ENCODE data around the gene CDH4.

Gene CDH4

DNA sequence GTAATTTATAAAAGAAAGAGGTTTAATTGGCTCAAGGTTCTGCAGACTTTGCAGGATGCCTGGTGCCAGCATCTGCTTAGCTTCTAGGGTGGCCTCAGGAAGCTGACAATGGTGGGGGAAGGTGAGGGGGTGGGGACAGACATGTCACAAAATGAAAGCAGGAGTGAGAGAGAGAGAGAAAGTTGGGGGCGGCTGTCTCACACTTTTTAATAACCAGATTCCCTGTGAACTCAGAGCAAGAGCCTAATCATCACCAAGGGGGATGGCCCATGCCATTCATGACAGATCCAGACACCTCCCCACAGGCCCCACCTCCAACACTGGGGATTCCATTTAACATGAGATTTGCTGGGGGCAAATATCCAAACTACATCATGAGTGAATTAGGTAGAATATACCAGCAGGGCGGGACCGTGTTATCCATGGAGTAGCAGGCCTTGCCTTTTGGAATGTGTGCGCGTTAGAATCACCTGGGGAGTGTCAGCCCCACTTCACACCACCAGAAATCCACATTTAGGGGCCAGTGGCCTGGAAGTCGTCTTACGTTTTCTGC is 258.8 kb downstream of the CDH4 start:
- Histone ChIP-seq H3K4me2 (ENCODE audit: low read length) (no peak overlapping the region), H3K4me1 (ENCODE audit: control insufficient read depth, insufficient read depth, low read length) (no peaks in the 10 kb centered on the region), H3K36me3 (ENCODE audit: insufficient read depth, low read length) (no peaks in the 10 kb centered on the region), H3K9ac (ENCODE audit: low read depth, low read length) (no peak overlapping the region), H3K9me3 (replicated peaks; ENCODE audit: low read length) (no peaks in the 10 kb centered on the region), H3K27me3 (ENCODE audit: control insufficient read depth, insufficient read depth, low read length) (no peaks in the 10 kb centered on the region), H3K4me3 (ENCODE audit: low read length) (no peak overlapping the region)

GRCh38 chr20:61512475-61512874 is 260.4 kb downstream of the CDH4 start:
- Histone ChIP-seq H3K27me3 (ENCODE audit: control insufficient read depth, insufficient read depth, low read length) (no peaks in the 10 kb centered on the region), H3K4me2 (ENCODE audit: low read length) (no peak overlapping the region), H3K9ac (ENCODE audit: low read depth, low read length) (no peak overlapping the region), H3K4me3 (ENCODE audit: low read length) (no peak overlapping the region), H3K9me3 (replicated peaks; ENCODE audit: low read length) (no peaks in the 10 kb centered on the region), H3K36me3 (ENCODE audit: insufficient read depth, low read length) (no peaks in the 10 kb centered on the region), H3K4me1 (ENCODE audit: control insufficient read depth, insufficient read depth, low read length) (peaks cover 10% of the 10 kb centered on the region)

- Histone ChIP-seq H3K4me3 (ENCODE audit: low read length) (no peak overlapping the region), H3K9ac (ENCODE audit: low read depth, low read length) (no peak overlapping the region), H3K27me3 (ENCODE audit: control insufficient read depth, insufficient read depth, low read length) (no peaks in the 10 kb centered on the region), H3K4me1 (ENCODE audit: control insufficient read depth, insufficient read depth, low read length) (peaks cover 10% of the 10 kb centered on the region), H3K4me2 (ENCODE audit: low read length) (no peak overlapping the region), H3K36me3 (ENCODE audit: insufficient read depth, low read length) (no peaks in the 10 kb centered on the region), H3K9me3 (replicated peaks; ENCODE audit: low read length) (no peaks in the 10 kb centered on the region)
These were observed 261.3 kb downstream of the CDH4 start for GRCh38 chr20:61513124-61514017.

GRCh38 chr20:61514018-61514365 is 261.9 kb downstream of the CDH4 start:
- H3K4me2 ChIP-seq (ENCODE audit: low read length), result no peak overlapping the region
- no peak overlapping the region for H3K9ac ChIP-seq (ENCODE audit: low read depth, low read length)
- no peaks in the 10 kb centered on the region for H3K9me3 ChIP-seq (replicated peaks; ENCODE audit: low read length)
- H3K36me3 ChIP-seq (ENCODE audit: insufficient read depth, low read length), result no peaks in the 10 kb centered on the region
- no peak overlapping the region for H3K4me3 ChIP-seq (ENCODE audit: low read length)
- peaks cover 10% of the 10 kb centered on the region for H3K4me1 ChIP-seq (ENCODE audit: control insufficient read depth, insufficient read depth, low read length)
- H3K27me3 ChIP-seq (ENCODE audit: control insufficient read depth, insufficient read depth, low read length), result no peaks in the 10 kb centered on the region

DNA sequence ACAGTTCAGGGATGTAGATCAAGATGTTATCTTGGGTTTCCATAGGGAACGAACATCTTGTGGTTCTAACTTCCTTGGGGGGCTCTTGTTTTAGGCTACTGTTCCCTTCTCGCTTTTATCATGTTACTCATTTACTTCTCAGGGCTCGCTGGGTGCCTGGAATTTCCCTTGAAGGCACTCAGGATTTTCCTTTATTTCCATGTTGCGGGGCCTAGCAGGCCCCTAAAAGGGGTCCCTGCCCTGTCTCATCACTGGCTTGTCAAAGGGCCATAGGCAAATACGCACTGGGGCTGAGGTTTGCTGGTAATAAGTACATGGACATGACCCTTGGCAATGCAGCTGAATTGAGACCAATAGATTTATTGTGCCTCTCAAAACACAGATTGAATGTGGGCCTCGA is 262.3 kb downstream of the CDH4 start:
- no peak overlapping the region for H3K9ac ChIP-seq (ENCODE audit: low read depth, low read length)
- H3K4me2 ChIP-seq (ENCODE audit: low read length), result no peak overlapping the region
- H3K36me3 ChIP-seq (ENCODE audit: insufficient read depth, low read length), result no peaks in the 10 kb centered on the region
- peaks cover 10% of the 10 kb centered on the region for H3K4me1 ChIP-seq (ENCODE audit: control insufficient read depth, insufficient read depth, low read length)
- no peak overlapping the region for H3K4me3 ChIP-seq (ENCODE audit: low read length)
- H3K9me3 ChIP-seq (replicated peaks; ENCODE audit: low read length), result no peaks in the 10 kb centered on the region
- H3K27me3 ChIP-seq (ENCODE audit: control insufficient read depth, insufficient read depth, low read length), result no peaks in the 10 kb centered on the region

GRCh38 chr20:61514805-61515505 is 262.9 kb downstream of the CDH4 start:
- Histone ChIP-seq H3K9ac (ENCODE audit: low read depth, low read length) (no peak overlapping the region), H3K4me3 (ENCODE audit: low read length) (no peak overlapping the region), H3K9me3 (replicated peaks; ENCODE audit: low read length) (no peaks in the 10 kb centered on the region), H3K4me2 (ENCODE audit: low read length) (no peak overlapping the region), H3K36me3 (ENCODE audit: insufficient read depth, low read length) (no peaks in the 10 kb centered on the region), H3K27me3 (ENCODE audit: control insufficient read depth, insufficient read depth, low read length) (no peaks in the 10 kb centered on the region), H3K4me1 (ENCODE audit: control insufficient read depth, insufficient read depth, low read length) (peaks cover 10% of the 10 kb centered on the region)

- Histone ChIP-seq H3K4me1 (ENCODE audit: control insufficient read depth, insufficient read depth, low read length) (peaks cover 16% of the 10 kb centered on the region), H3K27me3 (ENCODE audit: control insufficient read depth, insufficient read depth, low read length) (no peaks in the 10 kb centered on the region), H3K4me2 (ENCODE audit: low read length) (no peak overlapping the region), H3K4me3 (ENCODE audit: low read length) (no peak overlapping the region), H3K9me3 (replicated peaks; ENCODE audit: low read length) (no peaks in the 10 kb centered on the region), H3K9ac (ENCODE audit: low read depth, low read length) (no peak overlapping the region), H3K36me3 (ENCODE audit: insufficient read depth, low read length) (no peaks in the 10 kb centered on the region)
These were observed 263.9 kb downstream of the CDH4 start for GRCh38 chr20:61515922-61516321.

GRCh38 chr20:61516346-61517208 is 264.5 kb downstream of the CDH4 start:
- H3K4me2 ChIP-seq (ENCODE audit: low read length), result no peak overlapping the region
- no peak overlapping the region for H3K4me3 ChIP-seq (ENCODE audit: low read length)
- H3K4me1 ChIP-seq (ENCODE audit: control insufficient read depth, insufficient read depth, low read length), result peaks cover 22% of the 10 kb centered on the region
- no peaks in the 10 kb centered on the region for H3K9me3 ChIP-seq (replicated peaks; ENCODE audit: low read length)
- no peaks in the 10 kb centered on the region for H3K36me3 ChIP-seq (ENCODE audit: insufficient read depth, low read length)
- H3K27me3 ChIP-seq (ENCODE audit: control insufficient read depth, insufficient read depth, low read length), result no peaks in the 10 kb centered on the region
- no peak overlapping the region for H3K9ac ChIP-seq (ENCODE audit: low read depth, low read length)

- no peak overlapping the region for H3K9ac ChIP-seq (ENCODE audit: low read depth, low read length)
- H3K4me2 ChIP-seq (ENCODE audit: low read length), result no peak overlapping the region
- no peak overlapping the region for H3K4me3 ChIP-seq (ENCODE audit: low read length)
- H3K36me3 ChIP-seq (ENCODE audit: insufficient read depth, low read length), result no peaks in the 10 kb centered on the region
- H3K9me3 ChIP-seq (replicated peaks; ENCODE audit: low read length), result no peaks in the 10 kb centered on the region
- H3K27me3 ChIP-seq (ENCODE audit: control insufficient read depth, insufficient read depth, low read length), result no peaks in the 10 kb centered on the region
- peaks cover 26% of the 10 kb centered on the region for H3K4me1 ChIP-seq (ENCODE audit: control insufficient read depth, insufficient read depth, low read length)
These were observed 265.4 kb downstream of the CDH4 start for GRCh38 chr20:61517419-61517818.

GRCh38 chr20:61518424-61518951 is 266.4 kb downstream of the CDH4 start:
- H3K4me1 ChIP-seq (ENCODE audit: control insufficient read depth, insufficient read depth, low read length), result peaks cover 26% of the 10 kb centered on the region
- no peaks in the 10 kb centered on the region for H3K36me3 ChIP-seq (ENCODE audit: insufficient read depth, low read length)
- H3K4me3 ChIP-seq (ENCODE audit: low read length), result no peak overlapping the region
- H3K9ac ChIP-seq (ENCODE audit: low read depth, low read length), result no peak overlapping the region
- H3K27me3 ChIP-seq (ENCODE audit: control insufficient read depth, insufficient read depth, low read length), result no peaks in the 10 kb centered on the region
- no peak overlapping the region for H3K4me2 ChIP-seq (ENCODE audit: low read length)
- no peaks in the 10 kb centered on the region for H3K9me3 ChIP-seq (replicated peaks; ENCODE audit: low read length)

DNA sequence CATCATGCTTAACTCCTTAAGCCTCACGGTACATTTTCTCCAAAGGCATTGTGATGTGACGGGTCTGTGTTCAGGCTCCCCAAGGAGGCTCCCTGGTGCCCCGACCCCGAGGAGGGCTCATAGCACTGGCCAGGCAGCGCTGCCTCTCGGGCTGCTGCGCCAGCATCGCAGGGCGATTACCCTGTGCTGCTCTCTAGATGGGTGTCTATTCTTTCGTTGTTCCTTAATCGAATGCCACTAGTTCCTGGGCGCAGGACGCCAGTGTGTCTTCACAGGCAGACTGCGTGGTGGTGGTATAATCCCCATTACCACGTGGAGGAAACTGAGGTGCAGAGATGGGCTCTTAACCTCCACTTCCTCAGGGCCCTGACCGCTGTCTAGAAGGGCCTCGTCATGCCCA is 267.4 kb downstream of the CDH4 start:
- H3K4me1 ChIP-seq (ENCODE audit: control insufficient read depth, insufficient read depth, low read length), result peaks cover 26% of the 10 kb centered on the region
- no peaks in the 10 kb centered on the region for H3K9me3 ChIP-seq (replicated peaks; ENCODE audit: low read length)
- H3K4me2 ChIP-seq (ENCODE audit: low read length), result no peak overlapping the region
- H3K27me3 ChIP-seq (ENCODE audit: control insufficient read depth, insufficient read depth, low read length), result no peaks in the 10 kb centered on the region
- no peak overlapping the region for H3K4me3 ChIP-seq (ENCODE audit: low read length)
- H3K9ac ChIP-seq (ENCODE audit: low read depth, low read length), result no peak overlapping the region
- H3K36me3 ChIP-seq (ENCODE audit: insufficient read depth, low read length), result no peaks in the 10 kb centered on the region
